Stimulated activated CD8-positive, alpha-beta memory T cell treated with anti-CD3 and anti-CD28 coated beads, Interleukin-12 subunit alpha, Interleukin-12 subunit beta, amount 100 ng/mL, for 4 hours (primary cell): ENCODE data around the gene KDF1.

Source experiments
- DNase-seq: peaks from one replicate; pipeline ENCODE4 v3.0.0-alpha.2; 2020; ENCODE audit warnings: low read depth

Gene KDF1

DNA sequence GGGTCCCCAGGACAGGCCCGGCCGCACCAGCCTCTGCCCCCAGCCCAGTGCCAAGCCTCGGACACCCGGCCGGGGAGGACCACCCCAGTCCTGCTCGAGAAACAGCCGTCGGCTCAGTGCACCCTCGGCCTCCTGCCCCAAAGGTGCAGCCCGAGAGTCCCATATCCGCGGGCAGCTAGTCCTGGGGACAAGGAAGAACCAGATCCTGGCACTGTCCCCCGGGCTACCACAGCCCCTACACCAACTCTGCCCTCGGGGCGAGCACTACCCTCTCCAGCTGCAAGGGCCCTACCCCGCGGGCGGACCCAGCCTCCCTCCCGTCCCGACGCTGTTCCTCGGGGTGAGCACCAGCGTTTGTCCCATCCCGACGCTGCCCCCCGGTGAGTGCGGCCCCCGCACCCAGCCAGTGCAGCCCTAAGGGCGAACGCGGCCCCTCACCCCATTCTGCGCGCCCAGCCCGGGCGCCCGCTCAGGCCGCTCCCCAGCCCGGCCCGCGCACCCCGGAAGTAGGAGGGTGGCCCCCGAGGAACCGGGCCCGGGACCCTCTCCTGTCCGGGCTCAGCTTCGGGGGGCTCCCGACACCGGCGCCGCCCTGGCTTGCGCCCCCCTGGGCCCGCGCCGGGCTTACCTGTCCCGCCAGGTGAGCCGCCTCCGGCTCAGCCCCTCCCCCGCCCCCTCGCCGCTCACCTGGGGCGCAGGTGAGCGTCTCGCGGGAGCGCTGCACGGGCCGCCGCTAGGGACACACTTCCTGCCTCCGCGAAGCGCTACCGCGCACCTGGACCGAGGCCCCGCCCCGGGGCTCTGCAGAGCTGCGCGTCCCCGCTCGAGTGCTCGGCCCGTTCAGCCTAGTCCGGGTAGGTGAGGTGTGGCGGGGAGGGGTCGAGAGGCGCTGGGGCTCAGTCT lies at the start of gene KDF1:
Gene KDF1 (minus strand): TSS at position 747 of the 903 bp plus-strand sequence. CDS start 8,088 bp downstream, outside the sequence.
- DNase-seq = peak; percentile 13

DNA sequence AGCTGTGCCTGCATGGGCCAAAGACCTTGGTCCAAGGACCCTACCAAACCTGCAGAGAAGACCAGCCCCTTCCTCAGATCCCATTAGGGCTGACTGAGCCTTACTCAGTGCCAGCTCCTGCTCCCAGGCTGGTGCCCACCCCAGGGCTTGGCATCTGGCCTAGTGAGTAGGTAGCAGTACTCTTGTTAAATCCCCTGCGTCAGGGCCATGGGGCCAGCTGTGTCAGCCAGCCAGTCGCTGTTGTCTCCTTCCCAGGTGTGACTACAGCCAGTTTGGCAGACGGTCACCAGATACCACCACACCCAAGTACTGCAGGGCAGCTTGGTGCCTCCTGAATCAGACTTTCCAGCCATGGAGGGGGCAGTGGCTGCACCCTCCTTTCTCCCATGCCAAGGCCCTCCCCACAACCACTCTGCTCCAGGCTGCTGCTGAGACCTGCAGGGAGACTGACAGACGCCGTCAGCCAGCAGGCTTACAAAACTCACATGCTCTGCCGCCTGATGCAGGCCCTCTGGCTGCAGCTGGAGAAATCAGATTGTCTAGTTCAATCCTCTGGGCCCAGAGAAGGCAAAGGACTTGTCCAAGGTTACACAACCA lies 49.4 kb upstream of the KDF1 start:
- DNase-seq = no peak

GRCh38 chr1:27007909-27008582 lies 47.8 kb upstream of the KDF1 start:
- no peak for DNase-seq

- no peak for DNase-seq
Measured at GRCh38 chr1:27006683-27007082, 46.4 kb upstream of the KDF1 start.

- no peak for DNase-seq
Measured at GRCh38 chr1:27005648-27006496, 45.6 kb upstream of the KDF1 start.

- DNase-seq = no peak
Measured at GRCh38 chr1:27005166-27005530, 44.9 kb upstream of the KDF1 start.

DNA sequence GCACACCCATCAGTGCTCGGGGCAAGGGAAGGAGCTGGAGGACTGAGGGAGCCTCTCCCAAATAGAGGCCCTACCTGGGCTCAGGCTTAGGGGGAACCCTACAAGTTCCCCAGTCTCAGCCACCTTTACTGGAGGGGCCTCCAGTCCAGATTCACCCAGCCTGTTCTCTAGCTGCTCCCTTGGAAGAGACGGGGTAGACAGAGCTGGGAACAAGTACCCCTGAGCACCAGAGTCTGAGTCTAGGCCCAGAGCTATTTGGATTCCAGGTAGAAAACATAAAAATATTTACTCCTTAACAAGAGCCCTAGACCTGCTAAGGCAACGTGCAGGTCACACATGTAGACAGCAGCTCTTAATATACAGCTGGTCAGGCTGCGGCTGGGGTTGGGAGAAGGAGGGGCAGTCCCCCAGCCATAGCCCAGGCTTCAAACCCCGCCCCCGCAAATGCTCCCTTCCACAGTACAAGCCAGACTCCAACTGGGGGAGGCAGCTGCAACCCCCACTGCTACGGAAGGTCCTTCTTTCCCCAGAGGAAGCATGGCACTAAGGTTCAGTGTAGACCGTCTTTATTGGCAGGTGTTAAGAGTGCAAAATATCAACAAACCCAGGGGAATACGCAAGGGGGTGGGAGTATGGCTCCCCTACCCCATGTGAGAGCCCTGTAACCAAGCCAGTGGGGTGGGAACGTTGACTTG lies 44.4 kb upstream of the KDF1 start:
- DNase-seq = no peak

- DNase-seq = no peak
Measured at GRCh38 chr1:27003745-27004470, 43.6 kb upstream of the KDF1 start.

DNA sequence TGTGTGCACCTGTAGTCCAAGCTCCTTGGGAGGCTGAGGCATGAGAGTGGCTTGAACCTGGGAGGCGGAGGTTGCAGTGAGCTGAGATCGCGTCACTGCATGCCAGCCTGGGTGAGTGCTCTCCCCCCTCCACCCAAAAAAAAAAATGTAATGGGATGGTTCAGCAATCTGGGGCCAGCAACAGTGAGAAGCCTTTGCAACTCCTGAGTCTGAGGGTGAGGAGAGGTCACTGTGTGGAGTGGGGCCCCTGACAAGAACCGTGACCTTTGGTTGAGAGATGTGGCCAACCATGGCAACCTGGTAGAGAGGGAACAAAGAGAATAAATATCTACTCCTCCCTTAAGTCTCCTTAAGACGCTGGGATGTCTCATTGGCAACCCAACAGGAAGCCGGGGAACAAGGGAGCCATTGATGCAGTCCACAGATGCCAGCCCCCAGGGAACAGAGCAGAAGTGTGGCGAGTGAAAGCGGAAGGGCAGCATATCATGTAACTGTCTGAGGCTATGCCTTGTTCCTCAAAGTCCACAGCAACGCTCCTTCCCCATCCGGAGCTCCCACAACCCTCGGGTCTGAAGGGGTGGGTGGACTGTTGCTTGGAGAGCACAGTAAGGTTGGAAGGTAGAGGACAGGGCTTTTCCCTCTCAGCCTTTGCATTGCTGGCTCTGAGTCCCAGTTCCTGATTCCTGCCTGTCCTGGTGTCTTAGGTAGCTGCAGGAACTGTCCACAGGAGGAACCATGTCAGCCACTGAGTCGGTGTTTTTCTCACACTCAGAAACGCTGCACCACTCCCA lies 41.5 kb upstream of the KDF1 start:
- no peak for DNase-seq

DNA sequence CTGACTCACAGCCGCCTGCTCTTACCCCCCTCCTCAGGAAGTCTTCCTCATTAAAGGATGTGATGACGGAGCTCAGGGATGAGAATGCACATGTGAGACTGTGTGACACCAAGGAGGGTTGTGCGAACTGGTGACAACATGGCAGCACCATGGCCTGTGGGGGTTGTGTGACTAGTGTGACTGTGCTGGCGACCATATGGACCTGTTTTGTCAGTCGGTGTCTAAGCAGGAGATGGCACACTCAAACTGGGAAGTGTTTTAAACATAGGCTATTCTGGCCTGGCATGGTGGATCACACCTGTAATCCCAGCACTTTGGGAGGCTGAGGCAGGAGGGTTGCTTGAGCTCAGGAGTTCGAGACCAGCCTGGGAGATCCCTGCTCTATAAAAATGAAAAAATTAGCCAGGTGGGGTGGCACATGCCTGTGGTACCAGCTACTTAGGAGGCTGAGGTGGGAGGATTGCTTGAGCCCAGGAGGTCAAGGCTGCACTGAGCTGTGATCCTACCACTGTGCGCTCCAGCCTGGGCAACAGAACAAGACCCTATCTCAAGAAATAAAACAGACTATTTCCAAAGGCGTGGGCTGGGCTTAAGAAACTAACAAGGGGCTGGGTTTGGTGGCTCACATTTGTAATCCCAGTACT lies 40.7 kb upstream of the KDF1 start:
- DNase-seq = no peak

DNA sequence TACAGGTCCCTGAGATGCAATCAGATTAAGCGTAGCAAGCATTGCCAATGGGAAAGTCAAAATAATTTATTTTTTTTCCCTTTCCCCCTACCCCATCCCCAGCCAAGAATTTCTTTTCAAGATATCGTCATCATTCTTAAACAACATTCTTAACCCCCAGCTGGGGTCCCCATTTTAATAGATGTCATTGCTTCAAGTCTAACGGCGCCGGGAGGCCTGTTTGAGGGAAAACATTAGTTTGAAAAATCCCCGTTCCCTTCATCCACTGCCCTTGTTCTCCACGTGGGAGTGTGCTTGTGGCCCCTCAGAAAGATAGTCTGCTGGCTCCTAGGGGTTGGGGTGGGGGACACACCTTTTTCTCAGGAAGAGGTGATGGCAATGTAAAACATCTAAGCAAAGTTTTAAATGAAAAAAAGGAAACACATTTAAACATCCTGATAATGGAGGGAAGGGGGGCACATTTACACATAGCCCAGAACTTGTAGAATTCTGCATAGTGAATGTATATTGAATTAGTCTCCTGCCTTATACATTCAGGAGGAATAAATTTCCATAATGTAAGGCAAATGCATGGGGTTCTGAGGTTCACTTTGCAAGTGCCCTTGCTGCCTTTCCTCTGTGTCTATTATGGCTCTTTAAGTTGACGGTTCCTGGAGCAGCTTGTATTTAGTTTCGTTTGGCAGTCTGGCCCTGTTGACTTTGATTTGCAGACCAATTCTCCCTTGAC lies 40.0 kb upstream of the KDF1 start:
- DNase-seq = no peak

DNA sequence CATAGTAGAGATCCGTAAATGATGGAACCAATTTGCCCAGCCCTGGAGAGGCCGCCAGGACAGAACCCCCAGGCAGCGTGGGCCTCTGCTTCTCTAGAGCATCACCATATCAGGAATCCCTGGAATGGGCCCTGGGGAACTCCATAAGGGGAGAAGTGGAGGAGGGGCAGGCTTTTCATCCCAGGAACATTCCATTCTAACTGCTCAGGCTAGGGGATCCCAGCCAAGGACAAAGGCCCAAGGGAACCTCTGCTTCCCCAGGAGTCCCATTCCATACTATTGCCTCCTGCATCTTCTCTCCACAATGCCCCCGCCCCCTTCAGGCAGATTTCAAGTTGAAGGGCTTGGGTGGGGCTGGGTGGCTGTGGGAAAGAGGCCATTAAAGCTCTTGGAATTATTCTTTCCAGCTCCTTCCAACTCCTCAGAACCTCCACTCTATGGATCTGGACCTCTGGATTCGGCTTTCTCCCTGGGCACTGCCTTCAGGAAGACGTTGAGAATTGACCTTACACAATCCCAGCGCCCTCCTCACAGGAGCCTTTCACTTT lies 39.2 kb upstream of the KDF1 start:
- no peak for DNase-seq

GRCh38 chr1:26998429-26999300 lies 38.4 kb upstream of the KDF1 start:
- DNase-seq = no peak

DNA sequence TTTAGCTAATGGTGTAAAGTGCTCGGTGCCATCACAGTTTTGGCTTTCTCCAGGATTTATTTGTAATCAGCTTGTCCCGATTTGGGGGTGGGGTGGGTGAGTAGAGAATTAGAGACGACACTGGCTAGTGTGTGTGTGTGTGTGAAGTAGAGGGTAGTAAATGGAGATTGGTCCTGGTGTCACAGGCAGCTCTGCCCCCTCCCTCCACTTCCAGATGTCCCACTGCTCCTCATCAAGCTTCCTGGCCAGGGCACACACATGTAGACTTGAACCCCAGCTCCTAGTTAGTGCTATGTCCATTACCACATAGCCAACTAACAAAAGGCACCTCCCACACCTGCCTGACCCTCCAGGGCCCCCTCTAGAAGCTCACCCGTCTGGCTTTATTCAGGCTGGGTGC lies 36.4 kb upstream of the KDF1 start:
- no peak for DNase-seq

- DNase-seq = no peak
Measured at GRCh38 chr1:26996024-26996423, 35.8 kb upstream of the KDF1 start.

GRCh38 chr1:26994787-26995517 lies 34.7 kb upstream of the KDF1 start:
- DNase-seq = no peak
